HG03135 (cell line): Measurements from ENCODE around the gene NDUFA6.
A peak's percentile ranks its signal among the peaks of the same experiment; 100 is the strongest.
"Not testable (repeated sequence)": the region's sequence is repeated elsewhere in the genome, so short reads cannot be mapped to it uniquely, and the experiment has no call there.

Source experiments
- ATAC-seq: cut with Tn5 transposase; IDR thresholded peaks from one replicate; pipeline ENCODE4 v1.9.1; 2021; ENCODE audit warnings: mild to moderate bottlenecking, moderate library complexity; ENCODE audit not compliant: unreplicated experiment

The NDUFA6 gene

DNA sequence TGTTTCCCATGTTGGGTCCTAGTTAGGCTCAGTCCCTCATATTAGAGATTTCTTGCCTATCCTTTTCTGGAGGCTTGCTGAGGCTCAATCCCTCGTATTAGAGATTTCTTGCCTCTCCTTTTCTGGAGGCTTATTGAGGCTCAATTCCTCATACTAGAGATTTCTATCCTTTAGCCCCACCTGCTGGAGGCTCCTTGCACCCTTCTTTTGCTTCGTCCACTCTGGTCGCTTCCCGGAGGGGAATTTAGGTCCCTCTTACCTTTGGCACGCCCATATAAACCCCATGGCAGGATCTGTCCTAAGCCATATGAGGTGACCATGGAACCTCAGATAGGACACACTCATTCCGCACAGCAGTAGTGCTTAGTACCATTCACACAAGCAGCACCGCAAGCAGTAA is 24.1 kb upstream of the NDUFA6 start:
- ATAC-seq, result no peak

DNA sequence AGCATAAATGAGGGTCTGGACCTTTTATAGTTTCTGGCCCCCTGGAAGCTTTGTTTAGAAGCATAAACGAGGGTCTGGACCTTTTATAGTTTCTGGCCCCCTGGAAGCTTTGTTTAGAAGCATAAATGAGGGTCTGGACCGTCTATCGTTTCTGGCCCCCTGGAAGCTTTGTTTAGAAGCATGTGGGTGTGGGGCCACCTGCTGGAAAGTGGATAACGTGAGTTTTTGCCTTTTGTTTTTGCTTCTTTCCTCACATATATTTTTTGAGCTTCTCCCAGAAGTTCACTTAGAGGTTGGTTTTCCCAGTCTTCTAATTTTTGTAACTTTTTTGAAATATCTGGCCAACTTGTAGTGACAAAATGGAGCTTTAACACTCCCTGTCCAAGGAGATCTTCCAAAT is 22.2 kb upstream of the NDUFA6 start:
- ATAC-seq, result not testable (repeated sequence)

DNA sequence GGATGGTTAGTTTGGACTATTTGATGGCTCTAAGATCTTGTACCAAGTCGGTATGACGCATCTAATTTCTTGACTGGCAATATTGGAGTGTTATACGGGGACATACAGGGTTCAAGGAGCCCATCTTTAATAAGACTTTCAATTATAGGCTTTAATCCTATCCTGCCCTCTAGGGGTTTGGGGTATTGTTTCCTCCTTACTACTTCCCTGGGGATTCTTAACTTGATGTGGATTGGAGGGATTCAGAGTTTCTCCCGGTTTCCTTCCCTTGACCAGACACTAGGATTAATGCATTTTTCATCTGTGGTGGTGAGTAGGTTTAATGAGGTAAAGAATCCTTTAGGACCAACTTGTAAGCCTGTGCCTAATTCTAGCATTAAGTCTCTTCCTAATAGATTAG is 21.2 kb upstream of the NDUFA6 start:
- no peak for ATAC-seq

DNA sequence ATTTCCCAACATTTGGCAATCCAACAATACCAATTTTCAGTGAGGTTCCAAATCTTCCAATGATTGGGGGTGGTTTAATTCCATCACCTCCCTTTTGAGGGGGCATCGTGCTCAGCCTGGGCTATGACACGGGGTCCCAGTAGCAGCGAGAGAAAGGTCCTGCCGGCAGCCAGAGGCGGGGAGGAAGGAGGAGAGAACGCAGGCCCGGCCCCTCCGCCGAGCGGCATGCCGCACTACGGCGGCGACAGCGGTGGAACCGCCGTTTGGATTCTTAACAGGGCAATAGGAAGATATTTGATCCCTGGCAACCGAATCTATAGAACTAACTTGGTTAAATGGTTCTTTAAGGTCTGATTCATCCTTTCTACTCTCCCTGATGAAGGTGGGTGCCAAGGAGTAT is 18.3 kb upstream of the NDUFA6 start:
- ATAC-seq, result no peak

DNA sequence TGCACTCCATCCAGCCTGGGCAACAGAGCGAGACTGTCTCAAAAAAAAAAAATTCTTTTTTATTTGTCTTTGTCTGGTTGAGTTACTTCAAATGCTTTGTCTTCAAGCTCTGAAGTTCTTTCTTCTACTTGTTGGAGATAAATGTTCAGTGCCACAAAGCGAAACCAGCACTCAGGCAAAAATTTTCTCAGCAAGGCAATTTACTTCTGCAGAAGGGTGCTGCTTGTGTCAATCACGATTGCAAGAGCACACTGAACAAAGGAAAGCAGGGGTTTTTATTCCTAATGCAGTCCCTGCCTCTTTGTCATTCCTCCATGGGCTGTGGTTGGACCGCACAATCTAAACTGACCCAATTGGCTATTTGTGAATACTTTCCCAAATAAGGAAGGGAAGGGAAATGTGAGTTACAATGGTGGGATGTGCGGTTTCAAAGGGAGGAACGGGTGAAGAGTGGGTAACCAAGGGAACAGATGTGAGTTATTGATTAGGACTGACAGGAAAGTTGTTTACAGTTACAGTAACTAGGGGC is 13.8 kb upstream of the NDUFA6 start:
- not testable (repeated sequence) for ATAC-seq

DNA sequence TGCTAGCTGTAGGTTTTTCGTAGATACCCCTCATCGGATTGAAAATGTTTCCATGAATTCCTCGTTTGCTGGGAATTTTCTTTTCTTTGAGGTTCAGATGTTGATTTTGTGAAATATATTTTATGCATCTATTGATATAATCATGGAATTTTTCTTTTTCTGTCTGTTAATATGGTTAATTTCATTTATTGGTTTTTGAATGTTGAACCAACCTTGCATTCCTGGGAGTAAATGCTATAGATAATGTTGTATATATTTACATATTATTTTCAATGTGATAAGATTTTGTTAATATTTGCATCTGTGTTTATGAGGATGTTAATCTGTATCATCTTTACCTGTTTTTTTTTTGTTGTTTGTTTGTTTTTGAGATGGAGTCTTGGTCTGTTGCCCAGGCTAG is 10.6 kb upstream of the NDUFA6 start:
- ATAC-seq, result no peak

DNA sequence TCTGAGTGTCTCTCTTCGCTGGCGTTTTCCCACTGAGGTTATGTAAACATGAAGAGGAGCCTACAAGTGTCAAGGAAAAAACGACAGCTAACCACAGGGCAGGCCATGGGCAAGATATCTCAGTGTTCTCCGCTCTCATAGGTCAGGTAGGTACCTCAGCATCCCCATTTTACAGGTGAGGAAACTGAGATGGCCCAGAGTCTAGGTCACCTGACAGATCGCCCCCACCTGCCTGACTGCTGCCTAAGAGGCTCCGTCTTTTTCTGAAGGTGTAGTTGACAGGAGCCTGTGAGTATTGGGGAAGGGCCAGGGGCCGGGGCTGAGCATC is 847 bp upstream of the NDUFA6 start:
- ATAC-seq, result no peak

DNA sequence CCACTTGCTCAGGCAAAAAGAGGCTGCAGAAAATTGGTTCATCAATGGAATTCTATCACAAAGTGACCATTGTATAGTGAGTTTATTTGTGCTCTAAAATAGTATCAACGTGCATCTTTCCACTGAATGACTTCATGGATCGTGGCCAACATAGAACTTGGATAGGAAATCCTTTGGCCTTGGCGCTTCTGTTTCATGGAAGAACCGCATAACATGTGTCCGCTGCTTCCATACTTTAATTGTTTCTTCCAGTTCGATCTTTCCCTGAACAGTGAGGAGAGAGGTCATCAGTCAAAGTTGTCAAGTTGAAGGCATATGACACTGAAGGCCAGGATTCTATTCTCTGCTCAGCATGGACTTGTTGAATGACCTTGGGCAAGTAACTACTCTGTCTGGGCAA is 4.5 kb downstream of the NDUFA6 start:
- no peak for ATAC-seq

DNA sequence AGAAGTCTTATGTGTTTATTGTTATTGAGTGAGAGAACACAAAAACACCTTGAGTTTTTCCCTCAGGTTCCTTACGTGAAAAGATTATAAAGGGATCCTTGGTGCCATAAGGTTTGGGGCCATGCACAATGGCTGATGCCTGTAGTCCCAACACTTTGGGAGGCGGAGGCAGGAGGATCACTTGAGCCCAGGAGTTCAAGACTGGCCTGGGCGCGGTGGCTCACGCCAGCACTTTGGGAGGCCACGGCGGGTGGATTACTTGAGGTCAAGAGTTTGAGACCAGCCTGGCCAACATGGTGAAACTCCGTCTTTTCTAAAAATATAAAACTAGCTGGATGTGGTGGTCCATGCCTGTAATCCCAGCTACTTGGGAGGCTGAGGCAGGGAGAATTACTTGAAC is 5.7 kb downstream of the NDUFA6 start:
- no peak for ATAC-seq

DNA sequence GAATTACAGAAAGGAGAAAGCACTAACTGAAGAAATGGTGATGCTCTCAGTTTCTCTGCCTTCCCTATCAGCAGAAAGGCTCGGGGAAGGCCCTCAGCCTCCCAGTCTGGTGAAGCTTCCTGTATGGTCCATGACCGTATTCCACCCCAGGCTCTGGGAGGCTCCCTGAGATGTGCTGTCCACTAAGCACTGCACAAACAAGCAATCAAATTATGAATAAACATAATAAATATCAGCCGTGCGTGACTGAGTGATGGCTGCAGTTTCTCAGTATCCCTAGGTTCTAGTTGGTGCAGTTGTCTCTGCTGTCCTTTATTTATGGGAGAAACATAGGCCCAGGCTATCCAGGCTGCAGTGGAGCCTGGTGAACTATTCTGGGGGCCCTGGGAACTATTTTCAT is 7.5 kb downstream of the NDUFA6 start:
- no peak for ATAC-seq

DNA sequence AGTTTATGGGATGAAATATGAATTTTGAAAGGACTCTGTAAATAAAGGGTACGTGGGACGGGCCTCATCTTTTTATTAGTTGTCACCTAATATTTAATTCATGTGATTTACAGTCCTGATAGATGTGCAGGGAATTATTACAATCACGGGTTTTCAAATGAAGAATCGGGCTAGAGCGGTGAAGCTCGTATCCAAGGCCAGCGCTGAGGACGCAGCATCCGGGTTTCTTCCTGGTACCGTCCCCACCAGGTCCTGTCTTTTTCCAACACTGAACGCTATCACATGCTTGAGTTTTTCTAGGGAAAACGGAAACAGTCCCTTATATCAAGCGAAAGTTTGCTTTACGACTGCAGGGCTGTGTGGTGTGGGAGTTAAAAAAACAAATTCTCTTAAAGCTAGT is 10.3 kb downstream of the NDUFA6 start:
- no peak for ATAC-seq

DNA sequence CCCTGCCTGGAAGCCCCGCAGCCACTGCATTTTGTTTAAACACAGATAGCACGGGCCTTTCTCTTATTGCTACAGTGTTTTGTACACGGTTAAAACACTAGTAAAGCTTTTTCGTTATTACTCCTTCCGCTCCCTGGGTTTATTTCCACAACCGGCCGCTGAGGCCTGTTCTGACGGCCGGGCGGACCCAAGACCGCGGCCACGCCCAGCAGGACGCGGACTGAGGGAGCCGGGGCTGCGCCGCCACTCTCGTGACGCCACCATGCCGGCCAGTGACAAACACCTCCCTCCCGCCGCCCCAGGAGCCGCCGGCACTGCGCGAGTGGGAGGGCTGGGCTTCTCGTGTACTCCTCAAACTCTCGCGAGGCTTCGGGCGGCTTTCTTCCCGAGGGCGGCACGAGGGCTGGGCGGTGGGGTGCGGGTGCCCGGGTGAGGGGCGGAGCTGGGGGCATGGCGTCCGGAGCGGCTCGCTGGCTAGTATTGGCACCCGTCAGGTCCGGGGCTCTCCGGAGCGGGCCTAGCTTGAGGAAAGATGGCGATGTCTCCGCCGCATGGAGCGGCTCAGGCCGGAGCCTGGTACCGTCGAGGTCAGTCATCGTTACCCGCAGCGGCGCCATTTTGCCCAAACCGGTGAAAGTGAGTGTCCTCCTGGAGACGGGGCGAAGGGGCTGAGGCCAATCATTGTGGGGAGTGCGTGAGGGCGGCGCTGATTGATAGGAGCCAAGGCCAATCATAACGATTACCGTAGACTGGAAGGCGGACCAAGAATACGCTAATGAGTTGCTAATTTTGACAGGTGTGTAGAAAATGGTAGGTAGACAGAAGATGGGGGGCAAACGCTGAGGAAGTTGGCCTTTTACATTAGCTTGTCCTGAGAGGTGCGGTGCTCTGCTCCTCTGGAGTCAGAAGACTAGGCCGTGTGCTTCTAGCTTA is 11.0 kb downstream of the NDUFA6 start, which contains the start of gene SMDT1:
Gene SMDT1, plus strand, starts transcription at position 382 of the 933 bp plus-strand sequence. Its CDS starts 69 bp downstream, at position 451.
- peak; percentile 85 for ATAC-seq

DNA sequence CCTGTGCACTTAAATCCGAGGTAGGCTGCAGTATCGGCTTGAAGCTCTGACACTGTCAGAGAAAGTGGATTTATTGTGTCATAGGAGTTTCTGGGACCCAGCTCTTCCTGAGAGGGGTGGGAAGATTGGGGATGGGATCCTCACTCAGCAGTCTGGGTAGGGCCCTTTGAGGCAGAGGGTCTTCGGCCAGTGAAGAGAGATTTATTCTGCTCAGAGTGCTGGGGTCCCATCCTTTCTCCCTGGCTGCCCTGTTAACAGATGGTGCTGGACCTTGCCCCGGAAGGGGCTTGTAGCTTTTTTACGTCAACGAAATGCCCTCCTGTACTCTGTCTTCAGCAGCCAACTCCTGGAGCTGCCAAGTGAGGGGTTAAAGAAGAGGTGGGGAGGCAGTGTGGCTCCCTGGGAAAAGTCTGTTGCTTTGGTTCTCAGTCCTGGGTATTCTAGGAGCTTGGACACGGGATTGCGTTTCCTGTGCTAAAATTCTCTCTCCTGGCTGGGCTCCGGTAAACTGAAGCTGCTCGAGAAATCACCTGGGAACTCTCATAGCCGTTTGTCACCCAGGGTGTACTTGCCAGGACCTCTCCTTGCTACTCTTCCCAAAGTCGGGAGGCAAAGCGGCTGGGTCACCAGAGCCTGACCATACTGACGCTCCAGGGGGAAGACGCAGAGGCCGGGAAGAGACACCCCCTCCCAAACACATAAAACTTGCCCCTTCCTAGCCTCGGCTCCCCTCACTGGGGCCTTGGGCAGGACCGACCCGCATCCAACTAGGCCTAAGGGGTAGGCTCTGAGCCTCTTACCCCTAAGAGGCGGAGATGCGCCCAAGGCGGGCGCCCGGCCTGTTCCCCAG is 11.9 kb downstream of the NDUFA6 start:
- ATAC-seq, result peak; percentile 2

DNA sequence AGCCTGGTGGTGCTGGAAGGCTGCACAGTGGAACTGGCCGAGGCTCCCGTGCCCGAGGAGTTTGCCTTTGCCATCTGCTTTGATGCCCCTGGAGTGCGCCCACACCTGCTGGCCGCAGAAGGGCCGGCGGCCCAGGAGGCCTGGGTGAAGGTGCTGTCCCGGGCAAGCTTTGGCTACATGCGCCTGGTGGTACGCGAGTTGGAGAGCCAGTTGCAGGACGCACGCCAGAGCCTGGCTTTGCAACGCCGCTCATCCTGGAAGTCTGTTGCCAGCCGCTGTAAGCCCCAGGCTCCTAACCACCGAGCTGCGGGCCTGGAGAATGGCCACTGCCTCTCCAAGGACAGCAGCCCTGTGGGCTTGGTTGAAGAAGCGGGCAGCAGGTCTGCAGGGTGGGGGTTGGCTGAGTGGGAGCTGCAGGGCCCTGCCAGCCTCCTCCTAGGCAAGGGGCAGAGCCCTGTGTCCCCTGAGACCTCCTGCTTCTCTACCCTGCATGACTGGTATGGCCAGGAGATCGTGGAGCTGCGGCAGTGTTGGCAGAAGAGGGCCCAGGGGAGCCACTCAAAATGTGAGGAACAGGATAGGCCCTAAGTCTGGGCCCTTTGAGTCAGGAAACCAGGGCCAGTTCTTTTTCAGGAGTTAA is 13.0 kb downstream of the NDUFA6 start:
- ATAC-seq, result no peak

DNA sequence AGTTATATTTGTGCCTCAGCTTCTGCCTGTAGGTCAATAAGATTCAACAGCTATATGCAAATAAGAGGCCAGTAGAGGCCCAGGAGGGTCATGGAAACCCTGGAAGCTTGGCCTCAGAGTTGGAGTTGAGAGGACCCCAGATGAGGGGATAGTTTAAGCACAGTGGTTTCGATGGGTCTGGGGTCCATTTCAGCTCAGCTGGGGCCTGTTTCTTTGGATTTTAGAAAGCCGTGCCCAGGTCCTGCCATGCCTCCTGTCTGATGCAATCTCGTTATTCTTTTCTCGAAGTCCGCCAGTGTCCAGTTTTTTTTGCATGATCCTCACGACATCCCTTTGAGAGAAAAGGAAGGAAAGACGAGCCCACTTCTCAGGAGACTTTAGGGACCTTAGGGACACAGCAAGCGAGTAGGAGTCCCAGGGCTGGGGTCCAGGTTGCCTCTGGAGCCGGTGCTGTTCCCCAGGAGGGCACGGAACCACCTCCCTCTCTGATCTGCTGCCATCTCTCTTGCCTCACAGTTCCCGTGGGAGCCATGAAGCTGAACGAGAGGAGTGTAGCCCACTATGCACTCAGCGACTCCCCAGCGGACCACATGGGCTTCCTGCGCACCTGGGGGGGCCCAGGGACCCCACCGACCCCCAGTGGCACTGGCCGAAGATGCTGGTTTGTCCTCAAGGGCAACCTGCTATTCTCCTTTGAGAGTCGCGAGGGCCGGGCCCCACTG is 13.6 kb downstream of the NDUFA6 start:
- ATAC-seq, result no peak

DNA sequence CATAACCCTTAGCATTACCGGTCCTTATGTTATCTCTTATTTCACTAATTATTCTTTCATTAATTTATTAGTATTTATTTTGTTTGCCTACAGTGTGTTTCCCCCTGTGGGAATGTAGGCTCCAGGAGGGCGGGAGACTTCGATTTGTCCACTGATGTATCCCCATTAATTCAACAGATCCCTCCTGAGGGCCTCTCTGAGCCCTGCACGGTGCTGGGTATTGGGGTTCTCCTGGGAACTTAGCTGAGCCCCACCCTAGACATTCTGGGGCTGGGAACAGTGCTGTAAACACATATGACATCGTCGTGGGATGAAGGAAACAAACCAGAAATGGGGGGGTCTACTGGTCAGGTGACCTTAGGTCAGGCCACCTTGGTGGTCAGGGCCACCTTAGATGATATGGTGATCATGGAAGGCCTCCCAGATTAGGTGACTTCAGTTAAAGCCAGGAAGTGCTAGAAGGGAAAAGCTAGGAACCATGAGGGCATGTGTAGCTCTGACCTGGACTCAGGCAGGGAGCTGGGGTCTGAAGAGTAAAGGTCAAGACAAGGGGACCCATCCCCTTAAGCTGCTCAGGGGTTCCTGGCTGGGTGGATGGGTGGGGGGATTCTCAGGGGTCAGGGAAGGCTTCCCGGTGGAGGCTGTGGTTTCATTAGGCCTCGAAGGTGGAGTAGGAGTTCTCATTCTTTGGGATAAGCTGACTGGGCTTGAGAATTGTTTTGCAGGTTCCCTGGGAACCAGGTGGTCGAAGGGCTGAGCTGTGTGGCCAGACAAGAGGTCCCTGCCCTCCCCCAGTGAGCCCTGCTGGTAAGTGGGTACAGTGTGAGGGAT is 15.5 kb downstream of the NDUFA6 start:
- ATAC-seq, result no peak

DNA sequence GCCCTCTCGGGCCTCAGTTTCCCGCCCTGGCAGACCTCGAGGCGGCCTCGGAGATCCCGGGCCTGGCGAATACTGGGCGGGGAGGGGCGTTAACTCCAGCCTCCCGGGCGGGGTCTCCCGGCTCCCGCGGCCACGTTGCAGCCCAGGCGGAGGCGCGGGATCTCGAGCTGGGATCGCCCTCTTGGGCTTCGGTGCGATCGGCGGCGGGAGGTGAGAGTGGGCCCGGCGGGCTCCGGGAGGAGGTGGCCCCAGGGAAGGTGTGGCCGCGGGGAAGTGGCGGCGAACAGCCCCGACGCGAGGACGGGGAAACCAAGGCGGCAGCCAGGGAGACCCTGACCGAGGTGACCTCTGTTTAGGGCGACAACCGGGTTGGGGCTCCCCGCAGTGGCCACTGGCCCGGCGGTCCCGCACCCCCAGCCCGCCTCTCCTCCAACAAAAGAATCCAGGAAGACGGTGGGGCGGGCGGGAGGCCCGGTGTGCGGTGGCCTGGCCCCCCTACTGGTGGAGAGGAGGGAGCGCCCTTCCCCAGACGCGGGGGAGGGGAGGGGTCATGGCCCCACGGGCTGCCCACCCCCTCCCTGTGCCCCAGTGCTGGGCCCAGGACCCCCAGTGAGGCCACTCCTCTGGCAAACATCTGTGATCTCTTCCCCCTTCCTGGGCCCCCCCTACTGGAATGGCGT is 16.3 kb downstream of the NDUFA6 start, which contains the start of gene PHETA2:
Gene PHETA2, plus strand, starts transcription at position 117 of the 680 bp plus-strand sequence. CDS start 3,046 bp downstream, outside the sequence.
- no peak for ATAC-seq

DNA sequence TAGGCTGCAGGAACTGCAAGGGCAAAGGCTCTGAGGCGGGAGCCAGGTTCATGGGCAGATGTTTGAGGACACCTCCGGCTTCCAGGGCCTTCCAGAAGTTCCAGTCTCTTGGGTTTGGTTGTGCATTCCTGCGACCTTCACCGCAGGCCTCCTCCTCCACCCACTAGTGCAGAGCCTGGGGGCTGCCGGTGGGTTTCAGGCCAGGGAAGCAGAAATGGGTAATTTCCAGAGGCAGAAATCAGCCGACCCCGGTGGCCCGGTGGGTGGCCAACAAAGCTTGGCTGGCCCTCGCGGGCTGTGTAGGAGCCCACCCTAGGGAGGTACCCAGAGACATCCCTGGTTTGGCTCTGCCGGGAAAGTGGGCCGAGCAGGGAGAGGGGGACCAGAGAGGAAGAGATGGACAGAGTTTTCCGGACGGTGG is 16.9 kb downstream of the NDUFA6 start:
- ATAC-seq, result no peak
